ENCODE results near the gene POLR1G.
"Not testable (repeated sequence)": the region's sequence is repeated elsewhere in the genome, so short reads cannot be mapped to it uniquely, and the experiment has no call there.

POLR1G gene

GRCh38 chr19:45400192-45400591, 6.3 kb upstream of the POLR1G start:
- no peak for DNase-seq (ENCODE audit: low read depth)

- no peak for DNase-seq (ENCODE audit: low read depth)
Observed at GRCh38 chr19:45401815-45402214, 4.6 kb upstream of the POLR1G start.

- no peak for DNase-seq (ENCODE audit: low read depth)
Observed at GRCh38 chr19:45402298-45403061, 4.0 kb upstream of the POLR1G start.

DNA sequence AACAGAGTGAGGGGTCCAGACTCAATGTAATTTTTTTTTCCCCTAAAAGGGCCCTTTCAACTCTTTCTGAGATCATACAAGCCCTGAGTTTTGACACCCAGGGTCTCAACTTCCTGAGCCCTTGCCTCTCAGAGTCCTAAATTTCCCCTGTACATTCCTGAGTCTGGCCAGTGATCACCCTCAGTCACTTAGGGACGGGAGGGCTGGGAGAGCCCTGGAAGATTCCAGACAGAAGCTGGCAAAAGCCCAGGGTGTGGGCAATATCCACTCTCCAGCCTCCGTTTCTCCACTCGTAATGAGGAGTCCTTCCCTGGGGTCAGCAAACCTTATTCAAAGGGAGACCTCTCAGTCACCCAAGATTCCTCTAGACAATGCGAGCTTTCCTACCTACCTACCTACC, 3.2 kb upstream of the POLR1G start:
- DNase-seq (ENCODE audit: low read depth): no peak

DNA sequence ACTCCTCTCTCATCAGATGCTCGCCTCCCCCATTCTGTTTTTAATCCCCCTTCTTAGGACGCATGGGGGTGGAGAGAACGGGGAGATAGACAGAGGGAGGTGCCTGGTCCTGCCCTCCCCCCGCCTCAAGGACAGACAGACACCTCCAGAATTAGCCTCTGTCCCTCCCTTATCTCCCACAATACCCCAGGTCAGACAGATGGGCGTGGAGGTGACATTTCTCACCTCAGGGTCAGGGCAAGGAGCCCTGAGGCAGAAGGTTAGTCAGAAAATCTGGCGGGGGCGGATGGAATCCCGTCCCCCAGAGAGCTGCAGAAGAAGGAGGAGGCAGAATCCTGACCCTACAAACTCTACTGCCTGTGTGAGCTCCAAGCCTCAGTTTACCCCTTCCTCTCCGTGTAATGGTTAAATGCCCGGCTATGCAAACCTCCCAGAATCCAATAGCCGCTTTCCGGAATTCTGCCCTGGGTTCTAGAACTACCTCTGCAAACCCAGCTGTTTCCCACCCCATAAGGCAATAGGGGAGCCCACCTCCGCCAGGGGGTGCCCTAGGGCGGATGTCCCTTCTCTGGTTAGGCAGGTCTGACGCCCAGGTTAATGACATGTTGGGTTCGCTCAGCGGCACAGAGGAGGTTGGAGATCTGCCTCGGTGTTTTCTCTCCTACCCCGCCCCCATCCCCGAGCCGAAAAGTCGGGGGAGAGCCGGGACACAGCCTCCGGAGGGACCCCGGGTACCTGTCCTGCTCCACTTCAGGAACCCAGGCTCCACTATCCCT, 2.5 kb upstream of the POLR1G start:
- peak; percentile 24 for DNase-seq (ENCODE audit: low read depth)

GRCh38 chr19:45404557-45405434, 1.6 kb upstream of the POLR1G start, which contains the start of gene PPP1R13L:
TSS of gene PPP1R13L (minus strand) at chr19:45405069. CDS start at chr19:45398318, 6,751 bp downstream.
- DNase-seq (ENCODE audit: low read depth): no peak

GRCh38 chr19:45405435-45406225, 814 bp upstream of the POLR1G start:
- peak; percentile 65 for DNase-seq (ENCODE audit: low read depth)

GRCh38 chr19:45407091-45407375, 589 bp downstream of the POLR1G start:
- no peak for DNase-seq (ENCODE audit: low read depth)

DNA sequence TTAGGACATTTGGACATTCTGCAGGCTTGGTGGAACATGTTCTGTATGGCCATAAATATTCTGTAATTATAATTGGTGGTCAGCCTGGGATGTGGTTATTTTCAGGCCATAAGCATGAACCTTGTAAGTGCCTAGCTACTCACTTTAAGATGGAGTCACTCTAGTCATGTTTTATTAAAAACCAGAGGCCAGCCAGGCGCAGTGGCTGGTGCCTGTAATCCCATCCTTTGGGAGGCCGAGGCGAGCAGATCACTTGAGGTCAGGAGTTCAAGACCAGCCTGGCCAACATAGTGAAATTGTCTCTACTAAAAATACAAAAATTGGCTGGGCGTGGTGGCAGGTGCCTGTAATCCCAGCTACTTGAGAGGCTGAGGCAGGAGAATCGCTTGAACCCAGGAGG, 1.1 kb downstream of the POLR1G start:
- not testable (repeated sequence) for DNase-seq (ENCODE audit: low read depth)

DNA sequence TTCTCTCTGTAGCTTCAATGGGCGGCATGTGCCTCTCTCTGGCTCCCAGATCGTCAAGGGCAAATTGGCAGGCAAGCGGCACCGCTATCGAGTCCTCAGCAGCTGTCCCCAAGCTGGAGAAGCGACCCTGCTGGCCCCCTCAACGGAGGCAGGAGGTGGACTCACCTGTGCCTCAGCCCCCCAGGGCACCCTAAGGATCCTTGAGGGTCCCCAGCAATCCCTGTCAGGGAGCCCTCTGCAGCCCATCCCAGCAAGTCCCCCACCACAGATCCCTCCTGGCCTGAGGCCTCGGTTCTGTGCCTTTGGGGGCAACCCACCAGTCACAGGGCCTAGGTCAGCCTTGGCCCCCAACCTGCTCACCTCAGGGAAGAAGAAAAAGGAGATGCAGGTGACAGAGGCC, 1.7 kb downstream of the POLR1G start:
- DNase-seq (ENCODE audit: low read depth): no peak

- no peak for DNase-seq (ENCODE audit: low read depth)
Observed at GRCh38 chr19:45408830-45409556, 2.5 kb downstream of the POLR1G start.

GRCh38 chr19:45409557-45409920, 3.1 kb downstream of the POLR1G start:
- no peak for DNase-seq (ENCODE audit: low read depth)

DNA sequence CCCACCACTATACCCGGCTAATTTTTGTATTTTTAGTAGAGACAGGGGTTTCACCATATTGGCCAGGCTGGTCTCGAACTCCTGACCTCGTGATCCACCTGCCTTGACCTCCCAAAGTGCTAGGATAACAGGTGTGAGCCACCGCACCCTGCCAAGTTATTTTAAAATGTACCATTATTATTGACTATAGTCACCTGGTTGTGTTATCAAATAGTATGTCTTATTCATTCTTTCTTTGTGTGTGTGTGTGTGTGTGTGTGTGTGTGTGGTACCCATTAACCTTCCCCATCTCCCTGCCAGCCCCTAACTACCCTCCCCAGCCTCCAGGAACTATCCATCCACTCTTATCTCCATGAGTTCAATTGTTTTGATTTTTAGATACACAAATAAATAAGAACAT, 3.9 kb downstream of the POLR1G start:
- not testable (repeated sequence) for DNase-seq (ENCODE audit: low read depth)

- no peak for DNase-seq (ENCODE audit: low read depth)
Observed at GRCh38 chr19:45413497-45413896, 7.1 kb downstream of the POLR1G start.

DNA sequence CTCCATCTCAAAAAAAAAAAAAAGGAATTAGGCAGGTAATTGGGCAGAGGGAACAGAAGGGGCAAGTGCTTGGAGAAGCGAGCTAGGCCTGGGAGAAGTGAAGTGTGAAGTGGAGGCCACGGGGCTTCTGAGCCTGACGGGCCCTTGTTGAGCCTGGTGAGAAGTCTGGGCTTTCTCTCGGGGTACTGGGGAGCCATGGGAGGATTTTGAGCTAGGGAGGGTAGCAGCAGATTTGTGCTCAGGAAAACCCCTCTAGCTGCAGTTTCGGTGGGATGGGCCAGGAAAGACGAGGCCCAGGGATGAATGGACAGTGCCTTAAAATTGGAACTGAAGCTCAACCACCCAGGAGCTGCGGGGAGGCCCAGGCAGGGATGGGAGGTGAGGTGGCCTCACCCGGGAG, 8.0 kb downstream of the POLR1G start:
- DNase-seq (ENCODE audit: low read depth): no peak

DNA sequence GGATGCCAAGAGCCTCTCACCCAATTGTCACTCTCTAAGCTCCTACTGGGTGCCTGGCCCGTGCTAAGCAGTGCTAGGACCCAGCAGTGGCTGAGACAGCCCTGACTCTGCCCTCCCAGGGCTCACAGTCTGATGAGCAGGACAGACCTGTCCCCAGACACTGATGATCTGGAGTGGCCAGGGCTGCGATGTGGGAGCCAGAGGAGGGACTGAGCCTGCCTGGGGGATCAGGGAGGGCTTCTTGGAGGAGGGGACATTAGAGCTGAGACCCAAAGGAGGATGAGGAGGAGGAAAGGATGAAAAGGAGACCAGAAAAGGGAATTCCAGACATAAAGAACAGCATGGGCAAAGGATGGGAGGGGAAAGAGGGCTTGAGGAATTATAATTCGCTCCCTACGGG, 10.7 kb downstream of the POLR1G start:
- no peak for DNase-seq (ENCODE audit: low read depth)

- no peak for DNase-seq (ENCODE audit: low read depth)
Observed at GRCh38 chr19:45418802-45419201, 12.4 kb downstream of the POLR1G start.

GRCh38 chr19:45419396-45419795, 13.0 kb downstream of the POLR1G start:
- no peak for DNase-seq (ENCODE audit: low read depth)

GRCh38 chr19:45419895-45420294, 13.5 kb downstream of the POLR1G start:
- no peak for DNase-seq (ENCODE audit: low read depth)

GRCh38 chr19:45420356-45420755, 13.9 kb downstream of the POLR1G start:
- DNase-seq (ENCODE audit: low read depth): no peak

GRCh38 chr19:45420871-45421270, 14.4 kb downstream of the POLR1G start:
- no peak for DNase-seq (ENCODE audit: low read depth)

All from activated T-helper 1 cell treated with Interleukin-2 at 50 U/mL for 16 hours (primary cell).